Measurements from ENCODE around the gene THOC5.
"Not testable (repeated sequence)": the region's sequence is repeated elsewhere in the genome, so short reads cannot be mapped to it uniquely, and the experiment has no call there.

- not testable (repeated sequence) for TF ChIP-seq CTCF (conservative IDR thresholded peaks at IDR 0.05); EZH2 (IDR thresholded peaks at IDR 0.05; ENCODE audit: low read depth)
These were observed 40.9 kb upstream of the THOC5 start for GRCh38 chr22:29594447-29594846.
